SK-N-SH (cell line): Measurements from ENCODE around the gene SHH. TPM values are rescaled to one million over a fixed set of nuclear protein-coding genes. Genes with fewer than 3 reads are reported as not detected.

ENCODE experiments used
- CTCF ChIA-PET: fragments of 300-600, 350-600 bp; formaldehyde crosslinking; extraction: SDS; loops from one replicate; lab custom pipeline; 2021; lab: Yijun Ruan, JAX
- POLR2A ChIA-PET: fragments of 350-600 bp; sonication (Branson Sonifier 250); formaldehyde crosslinking; extraction: SDS; loops from one replicate; lab custom pipeline; 2020; ENCODE audit warnings: antibody characterized with exemption, inconsistent platforms; lab: Yijun Ruan, JAX
- DNase-seq: peaks from one replicate; pipeline ENCODE4 v3.0.0; 2012
- H2AFZ ChIP-seq: fragments of 200-600 bp; sonication (generic); 2 replicates; pipeline ENCODE4 v1.8.1; 2016; ENCODE audit warnings: antibody characterized with exemption, mild to moderate bottlenecking, low read depth
- H3F3A ChIP-seq: fragments of 200-600 bp; sonication (generic); replicated peaks from 2 replicates; pipeline ENCODE3; 2016; ENCODE audit warnings: antibody characterized with exemption, mild to moderate bottlenecking; ENCODE audit not compliant: insufficient read depth
- H3K27ac ChIP-seq, 2 experiments: fragments of 200-500 bp in 1 of 2; fragments of 200-600 bp in 1 of 2; sonication (Bioruptor generic) in 1 of 2; sonication (generic), shearing (Covaris generic) in 1 of 2; 2 replicates each; pipeline versions ENCODE4 v1.5.1 to v1.6.1; 2014 to 2016; ENCODE audit warnings: low read depth in 2 of 2, inconsistent platforms in 1 of 2, low read length in 1 of 2, mild to moderate bottlenecking in 1 of 2, mixed read lengths in 1 of 2
- H3K27me3 ChIP-seq: fragments of 200-600 bp; sonication (generic), shearing (Covaris generic); 2 replicates; pipeline ENCODE4 v1.6.1; 2016; ENCODE audit warnings: mixed run types; ENCODE audit not compliant: insufficient read depth
- H3K36me3 ChIP-seq, 2 experiments: fragments of 200-500 bp in 1 of 2; fragments of 200-600 bp in 1 of 2; sonication (Bioruptor generic) in 1 of 2; sonication (generic) in 1 of 2; replicated peaks in 1 of 2; 2 replicates each; pipeline versions ENCODE3 to v1.5.1; 2014 to 2016; ENCODE audit warnings: low read length in 1 of 2, mild to moderate bottlenecking in 1 of 2; ENCODE audit not compliant: insufficient read depth in 2 of 2, control insufficient read depth in 1 of 2
- H3K4me1 ChIP-seq, 2 experiments: fragments of 200-500 bp in 1 of 2; fragments of 200-600 bp in 1 of 2; sonication (Bioruptor generic) in 1 of 2; sonication (generic), shearing (Covaris generic) in 1 of 2; 2 replicates each; pipeline versions ENCODE4 v1.5.1 to v1.6.1; 2014 to 2016; ENCODE audit warnings: low read depth in 1 of 2, low read length in 1 of 2, mixed run types in 1 of 2; ENCODE audit not compliant: insufficient read depth in 2 of 2, control insufficient read depth in 1 of 2
- H3K4me2 ChIP-seq: fragments of 200-600 bp; sonication (generic), shearing (Covaris generic); 2 replicates; pipeline ENCODE4 v1.6.1; 2017; ENCODE audit warnings: mixed run types
- H3K4me3 ChIP-seq, 2 experiments: fragments of 200-500 bp in 1 of 2; fragments of 200-600 bp in 1 of 2; sonication (Bioruptor generic) in 1 of 2; sonication (generic), shearing (Covaris generic) in 1 of 2; 2 replicates each; pipeline versions ENCODE4 v1.5.1 to v1.8.1; 2014 to 2016; ENCODE audit warnings: low read depth in 2 of 2, inconsistent platforms in 1 of 2, low read length in 1 of 2, mild to moderate bottlenecking in 1 of 2, mixed read lengths in 1 of 2, moderate library complexity in 1 of 2
- H3K79me2 ChIP-seq: fragments of 200-600 bp; sonication (generic); 2 replicates; pipeline ENCODE4 v1.8.1; 2017; ENCODE audit warnings: mild to moderate bottlenecking; ENCODE audit not compliant: insufficient read depth
- H3K9ac ChIP-seq: fragments of 200-600 bp; sonication (generic); 2 replicates; pipeline ENCODE4 v1.6.1; 2017; ENCODE audit warnings: mixed run types
- H3K9me2 ChIP-seq: fragments of 200-600 bp; sonication (generic); 2 replicates; pipeline ENCODE4 v1.6.1; 2017; ENCODE audit warnings: mixed run types
- H3K9me3 ChIP-seq: fragments of 200-600 bp; sonication (generic); 2 replicates; pipeline ENCODE4 v1.6.1; 2017; ENCODE audit warnings: mixed run types, mild to moderate bottlenecking, moderate library complexity
- H4K20me1 ChIP-seq: fragments of 200-600 bp; sonication (generic); 2 replicates; pipeline ENCODE4 v1.6.1; 2017; ENCODE audit warnings: mild to moderate bottlenecking, mixed run types; ENCODE audit not compliant: insufficient read depth
- CHD2 ChIP-seq: fragments of 150-350 bp; IDR thresholded peaks from 2 replicates; pipeline ENCODE4 v1.6.1; 2018; ENCODE audit warnings: low read length; ENCODE audit not compliant: partially characterized antibody
- CTCF ChIP-seq: fragments of 200-600 bp; sonication (generic); IDR thresholded peaks from 2 replicates; pipeline ENCODE4 v1.6.1; 2017; ENCODE audit warnings: antibody characterized with exemption, mild to moderate bottlenecking, moderate library complexity
- ELF1 ChIP-seq: IDR thresholded peaks from 2 replicates; pipeline ENCODE4 v1.4.0; 2012
- EP300 ChIP-seq, 2 experiments: IDR thresholded peaks; 2 replicates each; pipeline versions ENCODE4 v1.4.0 to v1.6.1; 2012; ENCODE audit warnings: borderline replicate concordance in 1 of 2, low read depth in 1 of 2, low read length in 1 of 2
- FOXJ3 ChIP-seq: sonication (generic); formaldehyde crosslinking; IDR thresholded peaks from 2 replicates; pipeline ENCODE4 v1.5.1; 2020; ENCODE audit warnings: mild to moderate bottlenecking, missing genetic modification reagents
- GABPA ChIP-seq: IDR thresholded peaks from 2 replicates; pipeline ENCODE4 v1.4.0; 2012; ENCODE audit warnings: low read depth, mild to moderate bottlenecking
- IRF3 ChIP-seq: fragments of 150-350 bp; IDR thresholded peaks from 2 replicates; pipeline ENCODE4 v1.6.1; 2016; ENCODE audit warnings: mild to moderate bottlenecking, low read depth, low read length
- MEF2A ChIP-seq: IDR thresholded peaks from 2 replicates; pipeline ENCODE4 v1.4.0; 2012; ENCODE audit warnings: low read depth, borderline replicate concordance
- NRF1 ChIP-seq: IDR thresholded peaks from 2 replicates; pipeline ENCODE4 v1.6.1; 2012; ENCODE audit warnings: low read depth, mild to moderate bottlenecking, low read length
- POLR2AphosphoS5 ChIP-seq: IDR thresholded peaks from 2 replicates; pipeline ENCODE4 v1.6.1; 2012; ENCODE audit warnings: low read depth, low read length
- RAD21 ChIP-seq: IDR thresholded peaks from 2 replicates; pipeline ENCODE4 v1.6.1; 2012; ENCODE audit warnings: mild to moderate bottlenecking, low read length
- RFX5 ChIP-seq: IDR thresholded peaks from 2 replicates; pipeline ENCODE4 v1.6.1; 2012; ENCODE audit warnings: mild to moderate bottlenecking, improper control_type of control experiment, low read length
- SIN3A ChIP-seq: IDR thresholded peaks from 2 replicates; pipeline ENCODE4 v1.6.1; 2012; ENCODE audit warnings: low read depth, mild to moderate bottlenecking, low read length, moderate library complexity, borderline replicate concordance
- SMC3 ChIP-seq: IDR thresholded peaks from 2 replicates; pipeline ENCODE4 v1.6.1; 2012; ENCODE audit warnings: low read depth, low read length, improper control_type of control experiment
- TEAD4 ChIP-seq: IDR thresholded peaks from 2 replicates; pipeline ENCODE4 v1.4.0; 2012; ENCODE audit warnings: mild to moderate bottlenecking, borderline replicate concordance; ENCODE audit not compliant: insufficient read depth
- USF2 ChIP-seq: fragments of 150-350 bp; IDR thresholded peaks from 2 replicates; pipeline ENCODE4 v1.6.1; 2017; ENCODE audit warnings: antibody characterized with exemption, low read length, low read depth, borderline replicate concordance
- YY1 ChIP-seq: IDR thresholded peaks from 2 replicates; pipeline ENCODE4 v1.4.0; 2012; ENCODE audit warnings: low read depth, mild to moderate bottlenecking
- WGBS: methylation state at CpG from one replicate; pipeline ENCODE4 v1.1.6; 2017; ENCODE audit warnings: low lambda C conversion rate; 5-methylcytosine and 5-hydroxymethylcytosine counted together
- polyA plus RNA-seq, 3 experiments: library from polyadenylated mRNA; depleted of rRNA; stranded (reverse); fragments of >200 nt; gene quantifications; 2 replicates each; pipeline ENCODE4 v1.2.3, GENCODE V29; 2012
- TF ChIP-seq, protein P1 (sequence below): IDR thresholded peaks from 2 replicates; pipeline ENCODE4 v1.4.0; 2012; ENCODE audit warnings: low read depth

The SHH gene
- polyA plus RNA-seq, 1 of the 3 experiments (the other 2 are of a cell fraction), result not detected

DNA sequence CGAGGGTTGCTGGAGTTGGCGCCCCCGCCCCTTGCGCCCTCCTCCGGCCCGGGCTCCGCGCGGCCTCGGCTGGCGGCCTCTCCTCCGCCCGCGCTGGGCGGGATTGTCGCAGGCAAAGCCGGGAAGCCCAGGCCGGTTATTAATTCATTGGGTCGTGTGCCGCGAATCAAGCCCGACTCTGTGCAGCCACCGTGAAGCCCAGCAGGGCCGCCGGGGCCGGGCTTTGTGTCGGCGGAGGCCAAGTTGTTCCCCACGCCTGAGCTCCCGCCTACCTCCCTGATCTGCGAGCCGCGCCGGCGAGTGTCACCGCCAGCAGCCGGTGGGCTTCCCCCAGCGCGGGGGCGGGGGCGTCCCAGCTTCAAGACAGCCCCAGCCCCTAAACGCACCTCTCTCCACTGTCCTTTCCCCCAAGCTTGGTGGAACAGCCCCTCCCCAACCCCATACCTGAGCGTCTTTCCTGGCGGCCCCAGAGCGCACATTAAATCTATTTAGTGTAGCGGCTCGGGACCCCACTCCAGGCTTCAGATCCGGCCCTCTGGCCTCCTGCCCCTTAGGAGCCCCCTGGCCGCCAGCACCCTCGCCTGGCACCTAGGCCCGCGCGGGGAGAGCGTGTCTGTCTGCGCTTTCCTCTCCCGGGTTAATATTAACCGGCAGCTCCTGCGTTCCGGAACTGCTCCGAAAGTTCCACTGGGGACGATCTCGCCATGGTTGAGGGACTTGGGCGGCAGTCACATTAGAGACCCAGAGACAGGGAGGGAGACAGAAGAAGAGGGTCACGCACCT is 3.5 kb downstream of the SHH start:
- ChIA-PET POLR2A (no interaction called here), CTCF (interaction anchor here (1.2 to 1.8 kb wide), 6 partner anchors 8 to 1008 kb away, joined by 3 to 5 read pairs (median 4); no protein-coding TSS in a partner anchor)
- Histone ChIP-seq H3K9me3 (no peaks in the 10 kb centered on the region), H2AFZ (no peak overlapping the region), H3K4me3 (no peak overlapping the region), H3K9me2 (no peaks in the 10 kb centered on the region), H3K36me3 (no peaks in the 10 kb centered on the region), H3K4me1 (peaks cover 0 to 14% of the 10 kb centered on the region in 2 experiments; a peak in 2 of 4 replicates), H3K79me2 (no peaks in the 10 kb centered on the region), H3K4me2 (peak overlapping the region; percentile 52; the same call in 1 of the 2 replicates), H3F3A (peaks cover 4% of the 10 kb centered on the region), H3K27me3 (peaks cover 100% of the 10 kb centered on the region), H3K9ac (no peak overlapping the region), H3K27ac (no peak overlapping the region), H4K20me1 (no peaks in the 10 kb centered on the region)
- TF ChIP-seq YY1 (no peak), FOXJ3 (no peak), MEF2A (no peak), USF2 (no peak), EP300 (IDR thresholded peaks at IDR 0.05; ENCODE audit: borderline replicate concordance in 1 of 2, low read depth in 1 of 2, low read length in 1 of 2) (no peak), TEAD4 (no peak), ELF1 (no peak), SIN3A (no peak), RAD21 (no peak)
- TF ChIP-seq, protein P1, sequence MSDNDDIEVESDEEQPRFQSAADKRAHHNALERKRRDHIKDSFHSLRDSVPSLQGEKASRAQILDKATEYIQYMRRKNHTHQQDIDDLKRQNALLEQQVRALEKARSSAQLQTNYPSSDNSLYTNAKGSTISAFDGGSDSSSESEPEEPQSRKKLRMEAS, result no peak
- no peak for DNase-seq
- 5% methylated on average over 54 of the region's 64 CpGs for WGBS

DNA sequence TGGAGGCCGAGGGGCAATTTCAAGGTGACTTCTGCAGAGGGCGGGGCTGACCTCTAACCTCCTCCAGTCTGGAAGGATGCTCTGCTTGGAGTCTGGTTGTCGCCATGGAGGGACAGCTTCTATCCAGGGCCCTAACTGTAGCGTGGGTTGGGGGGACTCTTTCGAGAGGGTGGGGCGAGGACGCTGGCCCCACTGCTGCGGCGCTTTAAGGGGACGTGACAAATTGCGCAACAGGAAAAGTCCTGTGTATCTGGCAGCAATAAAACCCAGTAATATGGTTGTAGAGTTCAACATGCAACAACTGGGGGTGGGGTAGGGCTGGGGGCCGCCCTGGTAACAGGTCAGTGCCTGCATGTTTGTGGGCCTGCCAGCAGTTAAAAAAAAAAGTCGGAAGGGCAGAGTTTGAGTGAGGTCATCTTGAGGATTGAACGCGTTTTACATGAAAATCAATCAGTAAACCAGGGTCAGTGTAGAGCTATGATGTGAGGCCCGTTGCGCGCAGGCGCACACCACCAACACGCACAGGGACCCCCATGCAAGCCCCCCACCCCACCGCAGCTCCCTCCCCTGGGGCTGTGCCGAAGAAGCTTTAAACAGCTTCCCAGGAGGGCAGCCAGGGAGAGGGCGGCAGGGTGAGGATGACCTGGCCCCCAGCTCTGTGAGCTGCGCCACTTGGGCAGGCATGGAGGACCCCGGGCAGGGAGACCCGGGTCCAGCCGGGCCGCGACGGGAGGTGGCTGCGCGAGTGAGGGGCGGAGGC is 4.3 kb downstream of the SHH start:
- Histone ChIP-seq H3K4me3 (no peak overlapping the region), H3K79me2 (no peaks in the 10 kb centered on the region), H3K9me3 (no peaks in the 10 kb centered on the region), H3F3A (peaks cover 4% of the 10 kb centered on the region), H3K27me3 (peaks cover 100% of the 10 kb centered on the region), H3K27ac (no peak overlapping the region), H3K4me2 (peak overlapping the region; percentile 52; the same call in 1 of the 2 replicates), H4K20me1 (no peaks in the 10 kb centered on the region), H2AFZ (no peak overlapping the region), H3K4me1 (peaks cover 0 to 16% of the 10 kb centered on the region in 2 experiments; a peak in 2 of 4 replicates), H3K9me2 (no peaks in the 10 kb centered on the region), H3K9ac (no peak overlapping the region), H3K36me3 (no peaks in the 10 kb centered on the region)
- 15% methylated on average over 30 of the region's 33 CpGs for WGBS
- no peak for TF ChIP-seq SMC3
- no peak for TF ChIP-seq CHD2
- no peak for TF ChIP-seq FOXJ3
- no peak for TF ChIP-seq SIN3A
- TF ChIP-seq EP300 (IDR thresholded peaks at IDR 0.05; ENCODE audit: borderline replicate concordance in 1 of 2, low read depth in 1 of 2, low read length in 1 of 2), result no peak
- no peak for TF ChIP-seq NRF1
- no peak for TF ChIP-seq RFX5
- no peak for TF ChIP-seq CTCF
- TF ChIP-seq GABPA, result no peak
- TF ChIP-seq IRF3, result no peak
- TF ChIP-seq USF2, result no peak
- no peak for TF ChIP-seq POLR2AphosphoS5
- CTCF ChIA-PET, result interaction anchor here (0.6 to 1.8 kb wide), 6 partner anchors 9 to 1009 kb away, joined by 3 to 5 read pairs (median 4); no protein-coding TSS in a partner anchor
- POLR2A ChIA-PET, result no interaction called here
- DNase-seq, result no peak
